ENCODE data around the gene NRSN2. TPM values are rescaled to one million over a fixed set of nuclear protein-coding genes. Genes with fewer than 3 reads are reported as not detected.
A peak's percentile ranks its signal among the peaks of the same experiment; 100 is the strongest.

Gene NRSN2
- total RNA-seq, 1 experiment from 2014 or later: 0.42 TPM

GRCh38 chr20:404088-404487 is 57.2 kb downstream of the NRSN2 start:
- H3K4me3 Mint-ChIP-seq (ENCODE audit: low read depth, unreplicated experiment): no peak overlapping the region
- no peaks in the 10 kb centered on the region for H3K27me3 Mint-ChIP-seq (ENCODE audit: unreplicated experiment)
- peaks cover 25% of the 10 kb centered on the region for H3K4me1 Mint-ChIP-seq (ENCODE audit: low read depth, unreplicated experiment)
- H3K27ac Mint-ChIP-seq (ENCODE audit: unreplicated experiment): peak overlapping the region; percentile 98
- no peaks in the 10 kb centered on the region for H3K9me3 Mint-ChIP-seq (ENCODE audit: low read depth, unreplicated experiment)
- no TSS peak for BruUV-seq (replicated peaks)
- TF ChIP-seq, protein P1, sequence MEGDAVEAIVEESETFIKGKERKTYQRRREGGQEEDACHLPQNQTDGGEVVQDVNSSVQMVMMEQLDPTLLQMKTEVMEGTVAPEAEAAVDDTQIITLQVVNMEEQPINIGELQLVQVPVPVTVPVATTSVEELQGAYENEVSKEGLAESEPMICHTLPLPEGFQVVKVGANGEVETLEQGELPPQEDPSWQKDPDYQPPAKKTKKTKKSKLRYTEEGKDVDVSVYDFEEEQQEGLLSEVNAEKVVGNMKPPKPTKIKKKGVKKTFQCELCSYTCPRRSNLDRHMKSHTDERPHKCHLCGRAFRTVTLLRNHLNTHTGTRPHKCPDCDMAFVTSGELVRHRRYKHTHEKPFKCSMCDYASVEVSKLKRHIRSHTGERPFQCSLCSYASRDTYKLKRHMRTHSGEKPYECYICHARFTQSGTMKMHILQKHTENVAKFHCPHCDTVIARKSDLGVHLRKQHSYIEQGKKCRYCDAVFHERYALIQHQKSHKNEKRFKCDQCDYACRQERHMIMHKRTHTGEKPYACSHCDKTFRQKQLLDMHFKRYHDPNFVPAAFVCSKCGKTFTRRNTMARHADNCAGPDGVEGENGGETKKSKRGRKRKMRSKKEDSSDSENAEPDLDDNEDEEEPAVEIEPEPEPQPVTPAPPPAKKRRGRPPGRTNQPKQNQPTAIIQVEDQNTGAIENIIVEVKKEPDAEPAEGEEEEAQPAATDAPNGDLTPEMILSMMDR (IDR thresholded peaks at IDR 0.05; ENCODE audit: unreplicated experiment): no peak
- CTCF ChIA-PET: no interaction called here
- no peak for DNase-seq
- intact Hi-C loops (cut with micrococcal nuclease; ENCODE audit: unreplicated experiment): no loop called here
- H3K36me3 Mint-ChIP-seq (ENCODE audit: insufficient read depth, unreplicated experiment): peaks cover 67% of the 10 kb centered on the region

Other genes with a start within 250 kb of the NRSN2 start
- gene DEFB126, start 204.5 kb upstream of the NRSN2 start, total RNA-seq (2022): not detected in 2 replicates
- not detected in 2 replicates for gene DEFB127, start 189.7 kb upstream of the NRSN2 start, total RNA-seq (2022)
- not detected in 2 replicates for gene DEFB128, start 157.4 kb upstream of the NRSN2 start, total RNA-seq (2022)
- gene DEFB129, start 119.9 kb upstream of the NRSN2 start, total RNA-seq (2022): not detected in 2 replicates
- not detected in 2 replicates for gene DEFB132, start 89.4 kb upstream of the NRSN2 start, total RNA-seq (2022)
- 7.3 and 8.8 TPM in 2 replicates for gene C20orf96, start 56.4 kb upstream of the NRSN2 start, total RNA-seq (2022)
- gene ZCCHC3, start 49.5 kb upstream of the NRSN2 start, total RNA-seq (2022): 10.9 and 11.1 TPM in 2 replicates
- 13.6 and 14.5 TPM in 2 replicates for gene SOX12, start 21.6 kb upstream of the NRSN2 start, total RNA-seq (2022)
- gene TRIB3, start 33.6 kb downstream of the NRSN2 start, total RNA-seq (2022): 47.2 and 53.0 TPM in 2 replicates
- 142 and 144 TPM in 2 replicates for gene RBCK1, start 61.2 kb downstream of the NRSN2 start, total RNA-seq (2022)
- 15.0 and 18.7 TPM in 2 replicates for gene TBC1D20, start 115.4 kb downstream of the NRSN2 start, total RNA-seq (2022)
- gene CSNK2A1, start 196.7 kb downstream of the NRSN2 start, total RNA-seq (2022): 110 and 113 TPM in 2 replicates

All from Calu3 (cell line).